Fibroblast of lung (primary cell): ENCODE data around the gene CTBP2.

Experiments used
- EZH2 ChIP-seq: IDR thresholded peaks from 2 replicates; pipeline ENCODE4 v1.5.1; 2012; ENCODE audit warnings: low read length, control low read depth, mild to moderate bottlenecking; ENCODE audit errors: missing control alignments
- TF ChIP-seq, protein P1 (sequence below), 2 donors: IDR thresholded peaks in 1 of 2; conservative IDR thresholded peaks in 1 of 2; 1 replicate in 1 of 2; 2 replicates in 1 of 2; pipeline ENCODE4 v1.5.1; 2011 to 2012; ENCODE audit warnings: low read length in 2 of 2, control low read depth in 1 of 2, inconsistent platforms in 1 of 2, low read depth in 1 of 2, mild to moderate bottlenecking in 1 of 2

GRCh38 chr10:124944982-124945381 is 215.4 kb downstream of the CTBP2 start:
- TF ChIP-seq, protein P1, sequence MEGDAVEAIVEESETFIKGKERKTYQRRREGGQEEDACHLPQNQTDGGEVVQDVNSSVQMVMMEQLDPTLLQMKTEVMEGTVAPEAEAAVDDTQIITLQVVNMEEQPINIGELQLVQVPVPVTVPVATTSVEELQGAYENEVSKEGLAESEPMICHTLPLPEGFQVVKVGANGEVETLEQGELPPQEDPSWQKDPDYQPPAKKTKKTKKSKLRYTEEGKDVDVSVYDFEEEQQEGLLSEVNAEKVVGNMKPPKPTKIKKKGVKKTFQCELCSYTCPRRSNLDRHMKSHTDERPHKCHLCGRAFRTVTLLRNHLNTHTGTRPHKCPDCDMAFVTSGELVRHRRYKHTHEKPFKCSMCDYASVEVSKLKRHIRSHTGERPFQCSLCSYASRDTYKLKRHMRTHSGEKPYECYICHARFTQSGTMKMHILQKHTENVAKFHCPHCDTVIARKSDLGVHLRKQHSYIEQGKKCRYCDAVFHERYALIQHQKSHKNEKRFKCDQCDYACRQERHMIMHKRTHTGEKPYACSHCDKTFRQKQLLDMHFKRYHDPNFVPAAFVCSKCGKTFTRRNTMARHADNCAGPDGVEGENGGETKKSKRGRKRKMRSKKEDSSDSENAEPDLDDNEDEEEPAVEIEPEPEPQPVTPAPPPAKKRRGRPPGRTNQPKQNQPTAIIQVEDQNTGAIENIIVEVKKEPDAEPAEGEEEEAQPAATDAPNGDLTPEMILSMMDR (conservative IDR thresholded peaks at IDR 0.05 in 1 of 2, IDR thresholded peaks at IDR 0.05 in 1 of 2; ENCODE audit: low read depth in 1 of 2, low read length in 2 of 2) = no peak
- TF ChIP-seq EZH2 = no peak
